ENCODE measurements around the gene FBXL20.

FBXL20 gene

DNA sequence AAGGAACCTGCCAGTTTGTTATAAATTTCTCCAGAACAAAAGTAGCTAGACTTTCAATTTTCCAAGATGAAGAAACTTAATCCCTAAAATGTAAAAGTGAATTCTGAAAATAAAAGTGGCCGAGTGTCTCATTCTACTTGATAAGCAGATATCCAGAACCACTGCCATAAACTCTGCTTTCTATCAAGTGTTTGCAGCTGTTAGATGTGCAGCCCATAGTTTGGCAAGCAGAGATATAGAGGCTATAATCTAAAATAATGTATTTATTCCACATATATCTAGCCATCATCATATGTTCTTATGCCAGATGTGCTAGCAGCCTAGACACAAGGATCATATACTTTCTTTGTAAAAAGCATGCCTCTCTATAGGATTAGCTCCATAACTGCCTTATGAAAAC is 14.7 kb upstream of the FBXL20 start:
- TF ChIP-seq, protein P1, sequence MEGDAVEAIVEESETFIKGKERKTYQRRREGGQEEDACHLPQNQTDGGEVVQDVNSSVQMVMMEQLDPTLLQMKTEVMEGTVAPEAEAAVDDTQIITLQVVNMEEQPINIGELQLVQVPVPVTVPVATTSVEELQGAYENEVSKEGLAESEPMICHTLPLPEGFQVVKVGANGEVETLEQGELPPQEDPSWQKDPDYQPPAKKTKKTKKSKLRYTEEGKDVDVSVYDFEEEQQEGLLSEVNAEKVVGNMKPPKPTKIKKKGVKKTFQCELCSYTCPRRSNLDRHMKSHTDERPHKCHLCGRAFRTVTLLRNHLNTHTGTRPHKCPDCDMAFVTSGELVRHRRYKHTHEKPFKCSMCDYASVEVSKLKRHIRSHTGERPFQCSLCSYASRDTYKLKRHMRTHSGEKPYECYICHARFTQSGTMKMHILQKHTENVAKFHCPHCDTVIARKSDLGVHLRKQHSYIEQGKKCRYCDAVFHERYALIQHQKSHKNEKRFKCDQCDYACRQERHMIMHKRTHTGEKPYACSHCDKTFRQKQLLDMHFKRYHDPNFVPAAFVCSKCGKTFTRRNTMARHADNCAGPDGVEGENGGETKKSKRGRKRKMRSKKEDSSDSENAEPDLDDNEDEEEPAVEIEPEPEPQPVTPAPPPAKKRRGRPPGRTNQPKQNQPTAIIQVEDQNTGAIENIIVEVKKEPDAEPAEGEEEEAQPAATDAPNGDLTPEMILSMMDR (IDR thresholded peaks at IDR 0.05; ENCODE audit: extremely low read depth, missing control alignments): no peak
- DNase-seq (ENCODE audit: low spot score): no peak

DNA sequence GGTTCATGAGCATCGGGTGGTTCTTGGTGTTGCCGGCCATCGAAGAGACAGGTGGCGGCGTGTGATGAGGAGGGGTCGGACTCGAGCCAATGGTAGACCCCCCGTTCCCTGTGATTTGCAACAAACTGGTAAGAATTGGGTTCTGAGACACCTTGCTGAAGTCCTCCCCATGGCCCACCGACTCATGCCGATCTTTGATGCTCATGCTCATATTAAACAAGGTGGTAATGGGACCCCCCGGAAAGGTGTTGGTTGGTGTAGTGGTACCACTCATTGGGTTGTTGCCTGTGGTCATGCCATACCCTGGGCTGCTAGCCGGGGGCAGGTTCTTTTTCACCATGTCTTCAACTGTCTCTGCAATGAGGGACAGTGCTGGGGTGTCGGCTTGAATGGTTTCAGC is 8.9 kb upstream of the FBXL20 start:
- TF ChIP-seq, protein P1 (IDR thresholded peaks at IDR 0.05; ENCODE audit: extremely low read depth, missing control alignments): no peak
- DNase-seq (ENCODE audit: low spot score): no peak

DNA sequence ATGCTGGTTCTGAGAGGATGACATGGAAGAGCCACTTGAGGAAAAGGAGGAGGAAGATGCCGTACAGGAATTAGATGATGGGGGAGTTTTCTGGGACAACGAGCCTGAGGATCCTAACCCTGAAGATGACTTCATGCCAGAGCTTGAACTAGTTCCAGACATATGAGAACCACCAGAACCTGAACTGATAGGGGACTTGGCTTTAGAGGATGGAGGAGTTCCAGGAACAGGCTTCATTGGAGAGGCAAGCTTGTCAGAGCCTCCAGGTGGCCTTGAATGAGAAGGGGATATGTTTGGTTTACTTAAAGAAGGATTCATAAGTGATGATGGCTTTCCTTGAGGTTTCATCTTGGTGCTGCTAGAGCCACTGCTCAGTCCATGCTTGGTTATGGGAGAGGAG is 6.9 kb upstream of the FBXL20 start:
- TF ChIP-seq, protein P1 (IDR thresholded peaks at IDR 0.05; ENCODE audit: extremely low read depth, missing control alignments): no peak
- no peak for DNase-seq (ENCODE audit: low spot score)

DNA sequence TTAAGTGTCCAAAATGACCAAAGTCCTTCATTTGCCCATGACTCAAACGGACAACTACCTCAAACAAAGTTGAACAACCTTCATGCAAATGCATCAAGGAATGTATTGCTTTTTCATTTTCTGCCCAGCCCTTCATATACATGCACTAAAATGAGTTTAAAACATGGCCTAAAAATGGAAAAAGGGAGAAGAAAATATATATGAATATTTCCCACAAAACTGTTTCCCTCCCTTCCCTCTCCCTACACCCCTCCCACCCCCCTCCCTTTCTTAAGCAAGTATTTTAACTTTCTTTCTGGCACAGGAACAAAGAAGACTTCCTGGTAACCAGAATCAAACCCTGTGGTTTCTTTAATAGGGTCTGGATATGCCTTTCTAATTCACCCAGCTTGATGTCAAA is 5.5 kb upstream of the FBXL20 start:
- DNase-seq (ENCODE audit: low spot score): no peak
- TF ChIP-seq, protein P1 (IDR thresholded peaks at IDR 0.05; ENCODE audit: extremely low read depth, missing control alignments): no peak

- TF ChIP-seq, protein P1 (IDR thresholded peaks at IDR 0.05; ENCODE audit: extremely low read depth, missing control alignments): no peak
- DNase-seq (ENCODE audit: low spot score): no peak
These were observed 4.0 kb upstream of the FBXL20 start for GRCh38 chr17:39405436-39405835.

DNA sequence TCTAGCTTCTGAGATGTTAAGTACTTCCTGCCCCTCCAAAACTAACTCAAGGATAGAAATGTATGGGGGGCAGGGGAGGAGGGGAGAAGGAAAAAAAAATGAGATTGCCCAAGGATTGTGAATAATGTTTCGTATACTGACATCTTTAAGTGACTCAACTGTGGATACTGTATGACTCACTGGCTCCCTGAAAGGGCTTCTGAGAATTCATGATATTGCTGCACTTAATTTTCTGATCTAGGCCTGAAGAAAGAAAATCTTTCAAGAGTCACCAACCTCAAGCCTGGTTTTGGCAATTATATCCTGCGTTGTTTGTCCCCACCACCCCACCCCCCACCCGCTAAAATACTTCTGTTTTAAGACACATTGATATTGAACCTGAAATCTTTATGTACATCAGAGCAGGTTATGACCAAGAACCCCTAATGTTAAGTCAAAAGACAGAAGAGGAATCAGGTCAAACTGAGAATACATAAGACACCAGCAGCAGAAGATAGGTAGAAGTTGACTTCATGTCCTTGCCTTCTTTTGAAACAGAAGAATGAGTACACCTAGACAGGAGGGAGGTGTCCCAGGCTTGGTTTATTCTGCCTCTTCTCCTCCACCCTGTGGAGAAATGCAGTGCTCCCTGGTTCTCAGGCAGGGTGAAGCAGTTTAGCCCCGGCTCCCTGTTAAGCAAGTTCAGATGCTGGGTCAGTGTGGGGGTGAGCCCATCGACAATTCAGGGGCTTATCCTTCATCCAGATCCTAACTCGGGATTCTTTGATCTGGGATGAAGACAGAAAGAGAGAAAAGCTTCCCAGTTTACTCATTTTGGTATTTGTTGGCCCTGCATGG is 3.3 kb upstream of the FBXL20 start:
- TF ChIP-seq, protein P1 (IDR thresholded peaks at IDR 0.05; ENCODE audit: extremely low read depth, missing control alignments): no peak
- no peak for DNase-seq (ENCODE audit: low spot score)

GRCh38 chr17:39402890-39403605 is 1.6 kb upstream of the FBXL20 start:
- DNase-seq (ENCODE audit: low spot score): no peak
- TF ChIP-seq, protein P1 (IDR thresholded peaks at IDR 0.05; ENCODE audit: extremely low read depth, missing control alignments): no peak

All from GM20000 (cell line).